ENCODE measurements around the gene NUPR1. TPM values are rescaled to one million over a fixed set of nuclear protein-coding genes. Genes with fewer than 3 reads are reported as not detected.
A peak's percentile ranks its signal among the peaks of the same experiment; 100 is the strongest.

The NUPR1 gene
- total RNA-seq, 3 donors from 2014 or later (not counting 1 experiment from before 2014, with no cell fraction given), result not detected

DNA sequence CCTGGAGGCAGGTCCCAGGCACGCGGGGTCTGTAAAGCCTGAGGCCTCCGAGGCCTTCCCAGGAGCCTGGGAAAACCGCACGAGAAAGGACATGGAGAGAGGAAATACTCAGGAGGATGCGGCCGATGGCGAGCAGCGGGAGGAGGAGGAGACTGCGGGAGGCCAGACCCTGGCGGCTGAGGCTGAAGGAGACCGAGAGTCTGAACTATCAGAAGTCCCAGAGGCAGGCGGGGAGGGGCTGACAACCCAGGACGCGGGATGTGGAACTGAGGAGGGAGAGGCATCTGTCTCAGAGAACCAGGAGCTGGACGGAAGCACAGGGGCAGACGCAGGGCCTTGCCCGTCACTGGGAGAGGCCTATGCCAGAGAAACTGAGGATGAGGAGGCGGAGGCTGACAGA, 41.9 kb downstream of the NUPR1 start:
- Mint-ChIP-seq H3K27me3 (ENCODE audit: low read depth in 2 of 2) (no peaks in the 10 kb centered on the region), H3K9me3 (no peaks in the 10 kb centered on the region), H3K36me3 (no peaks in the 10 kb centered on the region), H3K4me1 (peaks cover 42 to 65% of the 10 kb centered on the region in 2 donors), H3K4me3 (peak overlapping the region; percentile 99), H3K27ac (peak overlapping the region; percentile 98 to 100)
- H3K4me3 ChIP-seq (ENCODE audit: low read length), result no peak overlapping the region
- intact Hi-C loops (cut with micrococcal nuclease), result loop anchor here (10.0 kb wide), 1 partner anchor 192 kb away; no protein-coding TSS in a partner anchor
- H3K36me3 ChIP-seq (ENCODE audit: control insufficient read depth, insufficient read depth, low read length), result peaks cover 23% of the 10 kb centered on the region
- DNase-seq (no peak), ATAC-seq (no peak)
- H3K27ac ChIP-seq (ENCODE audit: low read length), result peak overlapping the region; percentile 96
- no peaks in the 10 kb centered on the region for H3K9me3 ChIP-seq (ENCODE audit: control insufficient read depth, insufficient read depth, low read length)
- TF ChIP-seq, protein P1, sequence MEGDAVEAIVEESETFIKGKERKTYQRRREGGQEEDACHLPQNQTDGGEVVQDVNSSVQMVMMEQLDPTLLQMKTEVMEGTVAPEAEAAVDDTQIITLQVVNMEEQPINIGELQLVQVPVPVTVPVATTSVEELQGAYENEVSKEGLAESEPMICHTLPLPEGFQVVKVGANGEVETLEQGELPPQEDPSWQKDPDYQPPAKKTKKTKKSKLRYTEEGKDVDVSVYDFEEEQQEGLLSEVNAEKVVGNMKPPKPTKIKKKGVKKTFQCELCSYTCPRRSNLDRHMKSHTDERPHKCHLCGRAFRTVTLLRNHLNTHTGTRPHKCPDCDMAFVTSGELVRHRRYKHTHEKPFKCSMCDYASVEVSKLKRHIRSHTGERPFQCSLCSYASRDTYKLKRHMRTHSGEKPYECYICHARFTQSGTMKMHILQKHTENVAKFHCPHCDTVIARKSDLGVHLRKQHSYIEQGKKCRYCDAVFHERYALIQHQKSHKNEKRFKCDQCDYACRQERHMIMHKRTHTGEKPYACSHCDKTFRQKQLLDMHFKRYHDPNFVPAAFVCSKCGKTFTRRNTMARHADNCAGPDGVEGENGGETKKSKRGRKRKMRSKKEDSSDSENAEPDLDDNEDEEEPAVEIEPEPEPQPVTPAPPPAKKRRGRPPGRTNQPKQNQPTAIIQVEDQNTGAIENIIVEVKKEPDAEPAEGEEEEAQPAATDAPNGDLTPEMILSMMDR (IDR thresholded peaks at IDR 0.05), result no peak
- H3K27me3 ChIP-seq (ENCODE audit: control insufficient read depth, insufficient read depth, low read length), result no peaks in the 10 kb centered on the region
- peaks cover 80% of the 10 kb centered on the region for H3K4me1 ChIP-seq (ENCODE audit: control insufficient read depth, insufficient read depth, low read length)
- 92% methylated on average over 19 of the region's 19 CpGs for WGBS (ENCODE audit: insufficient coverage)

- no peaks in the 10 kb centered on the region for H3K36me3 Mint-ChIP-seq
- Histone ChIP-seq H3K36me3 (ENCODE audit: control insufficient read depth, insufficient read depth, low read length) (peaks cover 23% of the 10 kb centered on the region), H3K4me1 (ENCODE audit: control insufficient read depth, insufficient read depth, low read length) (peaks cover 77% of the 10 kb centered on the region), H3K27ac (ENCODE audit: low read length) (peak overlapping the region; percentile 96), H3K9me3 (ENCODE audit: control insufficient read depth, insufficient read depth, low read length) (no peaks in the 10 kb centered on the region), H3K4me3 (ENCODE audit: low read length) (peak overlapping the region; percentile 48), H3K27me3 (ENCODE audit: control insufficient read depth, insufficient read depth, low read length) (no peaks in the 10 kb centered on the region)
- peak overlapping the region; percentile 98 to 100 for H3K27ac Mint-ChIP-seq
- WGBS (ENCODE audit: insufficient coverage), result 71% methylated on average over 20 of the region's 20 CpGs
- H3K27me3 Mint-ChIP-seq (ENCODE audit: low read depth in 2 of 2), result no peaks in the 10 kb centered on the region
- DNase-seq (no peak), ATAC-seq (no peak)
- no peaks in the 10 kb centered on the region for H3K9me3 Mint-ChIP-seq
- H3K4me1 Mint-ChIP-seq, result peaks cover 46 to 72% of the 10 kb centered on the region in 2 donors
- intact Hi-C loops (cut with micrococcal nuclease), result loop anchor here (2.0 to 10.0 kb wide), 2 partner anchors 53 to 191 kb away; no protein-coding TSS in a partner anchor
- H3K4me3 Mint-ChIP-seq, result peak overlapping the region; percentile 99
- TF ChIP-seq, protein P1 (IDR thresholded peaks at IDR 0.05), result no peak
Observed at GRCh38 chr16:28495795-28496749, 42.7 kb downstream of the NUPR1 start.

DNA sequence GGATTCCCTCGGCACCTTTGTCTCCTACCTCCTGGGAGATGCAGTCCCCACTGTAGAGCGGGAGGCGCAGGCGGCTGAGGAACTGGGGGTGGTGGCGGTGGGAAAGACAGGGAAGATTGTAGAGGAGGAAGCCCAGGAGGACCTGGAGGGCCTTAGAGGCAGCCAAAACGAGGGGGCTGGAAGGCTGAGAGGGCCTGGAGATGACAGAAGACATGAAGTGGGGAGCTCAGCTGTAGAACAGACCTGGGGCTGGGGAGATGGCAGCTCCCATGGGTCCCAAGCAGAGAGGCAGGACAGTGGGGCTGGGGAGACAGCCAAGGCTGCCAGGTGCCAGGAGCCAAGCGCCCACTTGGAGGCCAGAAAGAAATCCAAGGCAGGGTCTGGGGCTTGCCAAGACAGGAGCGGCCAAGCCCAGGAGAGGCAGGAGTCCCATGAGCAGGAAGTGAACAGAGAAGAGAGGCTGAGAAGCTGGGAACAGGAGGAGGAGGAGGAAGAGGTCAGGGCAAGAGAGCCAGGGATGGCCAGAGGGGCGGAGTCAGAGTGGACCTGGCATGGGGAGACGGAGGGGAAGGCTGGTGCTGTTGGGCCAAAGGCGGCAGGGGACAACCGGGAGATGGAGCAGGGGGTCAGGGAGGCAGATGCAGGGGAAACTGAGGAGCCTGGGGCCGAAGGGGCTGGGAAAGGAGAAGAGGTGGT, 43.5 kb downstream of the NUPR1 start:
- H3K27ac Mint-ChIP-seq, result peak overlapping the region; percentile 98 to 100
- Histone ChIP-seq H3K36me3 (ENCODE audit: control insufficient read depth, insufficient read depth, low read length) (peaks cover 21% of the 10 kb centered on the region), H3K27me3 (ENCODE audit: control insufficient read depth, insufficient read depth, low read length) (no peaks in the 10 kb centered on the region), H3K4me3 (ENCODE audit: low read length) (peak overlapping the region; percentile 48), H3K27ac (ENCODE audit: low read length) (peak overlapping the region; percentile 96), H3K9me3 (ENCODE audit: control insufficient read depth, insufficient read depth, low read length) (no peaks in the 10 kb centered on the region), H3K4me1 (ENCODE audit: control insufficient read depth, insufficient read depth, low read length) (peaks cover 78% of the 10 kb centered on the region)
- ATAC-seq (no peak), DNase-seq (peak in 1 of 2 donors; percentile 33)
- H3K27me3 Mint-ChIP-seq (ENCODE audit: low read depth in 2 of 2), result no peaks in the 10 kb centered on the region
- 64% methylated on average over 13 of the region's 13 CpGs for WGBS (ENCODE audit: insufficient coverage)
- H3K9me3 Mint-ChIP-seq, result no peaks in the 10 kb centered on the region
- peaks cover 51 to 74% of the 10 kb centered on the region in 2 donors for H3K4me1 Mint-ChIP-seq
- H3K4me3 Mint-ChIP-seq, result peak overlapping the region; percentile 99
- intact Hi-C loops (cut with micrococcal nuclease), result loop anchor here (2.0 to 10.0 kb wide), 2 partner anchors 54 to 190 kb away; no protein-coding TSS in a partner anchor
- H3K36me3 Mint-ChIP-seq, result no peaks in the 10 kb centered on the region
- TF ChIP-seq, protein P1 (IDR thresholded peaks at IDR 0.05), result no peak
